ENCODE data around the gene ERCC1. TPM values are rescaled to one million over a fixed set of nuclear protein-coding genes. Genes with fewer than 3 reads are reported as not detected.
"Not testable (repeated sequence)": the region's sequence is repeated elsewhere in the genome, so short reads cannot be mapped to it uniquely, and the experiment has no call there.

Gene ERCC1
- total RNA-seq, 6 donors from 2014 or later = 53.7 to 102 (median 76.2) TPM

GRCh38 chr19:45439190-45439568 lies 15.5 kb upstream of the ERCC1 start:
- Histone ChIP-seq H3K27me3 (no peaks in the 10 kb centered on the region), H3K9me3 (no peaks in the 10 kb centered on the region), H3K4me1 (peaks cover 18 to 36% (median 21%) of the 10 kb centered on the region in 4 donors), H3K27ac (peak overlapping the region; percentile 85 to 98 (median 92)), H3K4me3 (peak overlapping the region in 3 of 4 donors; percentile 59 to 83 (median 73)), H3K36me3 (no peaks in the 10 kb centered on the region)
- 33 to 46% methylated on average over 10 of the region's 10 CpGs for WGBS, 2 donors
- TF ChIP-seq POLR2A (IDR thresholded peaks at IDR 0.05) = no peak
- TF ChIP-seq EP300 (IDR thresholded peaks at IDR 0.05) = no peak
- TF ChIP-seq POLR2AphosphoS5 (IDR thresholded peaks at IDR 0.05) = no peak
- no peak for TF ChIP-seq CTCF (IDR thresholded peaks at IDR 0.05)
- ATAC-seq (ENCODE audit: low FRiP score in 2 of 2) (no peak), DNase-seq (no peak)

- H3K9me3 ChIP-seq = no peaks in the 10 kb centered on the region
- peaks cover 9 to 19% (median 10%) of the 10 kb centered on the region in 4 donors for H3K4me1 ChIP-seq
- no peak for ATAC-seq (ENCODE audit: low FRiP score in 2 of 2)
- 90% methylated on average over 3 of the region's 3 CpGs for WGBS, 2 donors
- no peaks in the 10 kb centered on the region for H3K36me3 ChIP-seq
- no peak overlapping the region for H3K4me3 ChIP-seq
- no peak for DNase-seq
- no peaks in the 10 kb centered on the region for H3K27me3 ChIP-seq
- TF ChIP-seq POLR2AphosphoS5 (IDR thresholded peaks at IDR 0.05) = no peak
- no peak for TF ChIP-seq POLR2A (IDR thresholded peaks at IDR 0.05)
- no peak for TF ChIP-seq EP300 (IDR thresholded peaks at IDR 0.05)
- no peak for TF ChIP-seq CTCF (IDR thresholded peaks at IDR 0.05)
- H3K27ac ChIP-seq = no peak overlapping the region
Measured at GRCh38 chr19:45437328-45437727, 13.6 kb upstream of the ERCC1 start.

GRCh38 chr19:45432543-45432942 lies 8.8 kb upstream of the ERCC1 start:
- not testable (repeated sequence) for DNase-seq; H3K27ac ChIP-seq; H3K4me3 ChIP-seq; H3K27me3 ChIP-seq; H3K36me3 ChIP-seq; H3K9me3 ChIP-seq; ATAC-seq (ENCODE audit: low FRiP score in 2 of 2)
- 90 to 93% methylated on average over 8 of the region's 8 CpGs for WGBS, 2 donors
- peaks cover 10 to 20% (median 14%) of the 10 kb centered on the region in 4 donors for H3K4me1 ChIP-seq

GRCh38 chr19:45431008-45431407 lies 7.3 kb upstream of the ERCC1 start:
- not testable (repeated sequence) for ATAC-seq (ENCODE audit: low FRiP score in 2 of 2); H3K36me3 ChIP-seq; DNase-seq; H3K9me3 ChIP-seq; H3K4me3 ChIP-seq; H3K27ac ChIP-seq; H3K27me3 ChIP-seq
- peaks cover 10 to 27% (median 15%) of the 10 kb centered on the region in 4 donors for H3K4me1 ChIP-seq
- WGBS, 2 donors = 46 to 56% methylated on average over 9 of the region's 9 CpGs

- ATAC-seq (ENCODE audit: low FRiP score in 2 of 2); DNase-seq; H3K4me3 ChIP-seq; H3K9me3 ChIP-seq; H3K36me3 ChIP-seq; H3K27me3 ChIP-seq: not testable (repeated sequence)
- 73 to 89% methylated on average over 11 of the region's 11 CpGs for whole genome bisulfite sequencing, 2 donors
- Histone ChIP-seq H3K4me1 (peaks cover 14 to 35% (median 22%) of the 10 kb centered on the region in 4 donors), H3K27ac (peak overlapping the region in 1 of 4 donors; percentile 67)
Measured at GRCh38 chr19:45429896-45430295, 6.2 kb upstream of the ERCC1 start.

GRCh38 chr19:45428384-45429231 lies 4.9 kb upstream of the ERCC1 start:
- peak overlapping the region; percentile 29 to 74 (median 56) for H3K27ac ChIP-seq
- peaks cover 20 to 46% (median 30%) of the 10 kb centered on the region in 4 donors for H3K4me1 ChIP-seq
- H3K9me3 ChIP-seq = no peaks in the 10 kb centered on the region
- DNase-seq (peak in 1 of 2 donors; percentile 90), ATAC-seq (ENCODE audit: low FRiP score in 2 of 2) (peak in 1 of 2 donors; percentile 60)
- 1 to 5% methylated on average over 25 to 43 of the region's 73 CpGs for WGBS, 2 donors
- no peak for TF ChIP-seq POLR2A (IDR thresholded peaks at IDR 0.05)
- peak in 1 of 2 donors; percentile 24 for TF ChIP-seq POLR2AphosphoS5 (IDR thresholded peaks at IDR 0.05)
- no peak for TF ChIP-seq EP300 (IDR thresholded peaks at IDR 0.05)
- peak; percentile 40 to 58 (median 54) for TF ChIP-seq CTCF (IDR thresholded peaks at IDR 0.05)
- peak overlapping the region; percentile 12 to 53 (median 46) for H3K4me3 ChIP-seq
- no peaks in the 10 kb centered on the region for H3K36me3 ChIP-seq
- H3K27me3 ChIP-seq = no peaks in the 10 kb centered on the region
